CD4-positive, alpha-beta T cell treated with Interleukin-15 for 4 hours (primary cell): ENCODE results near the gene ARHGAP25.
"Not testable (repeated sequence)": the region's sequence is repeated elsewhere in the genome, so short reads cannot be mapped to it uniquely, and the experiment has no call there.

Experiments
- DNase-seq: peaks from one replicate; pipeline ENCODE4 v3.0.0-alpha.2; 2020; ENCODE audit warnings: low spot score

The ARHGAP25 gene

GRCh38 chr2:68799140-68800026, 64.8 kb downstream of the ARHGAP25 start:
- DNase-seq, result no peak

- no peak for DNase-seq
These were observed 65.4 kb downstream of the ARHGAP25 start for GRCh38 chr2:68800027-68800401.

- DNase-seq, result no peak
These were observed 65.9 kb downstream of the ARHGAP25 start for GRCh38 chr2:68800517-68800916.

- DNase-seq, result not testable (repeated sequence)
These were observed 67.5 kb downstream of the ARHGAP25 start for GRCh38 chr2:68802161-68802560.

GRCh38 chr2:68805025-68805424, 70.4 kb downstream of the ARHGAP25 start:
- DNase-seq, result no peak

GRCh38 chr2:68806511-68807109, 72.0 kb downstream of the ARHGAP25 start:
- DNase-seq, result no peak

- peak; percentile 11 for DNase-seq
These were observed 73.2 kb downstream of the ARHGAP25 start for GRCh38 chr2:68807821-68808266.

- DNase-seq, result no peak
These were observed 75.0 kb downstream of the ARHGAP25 start for GRCh38 chr2:68809324-68810240.

GRCh38 chr2:68811364-68811763, 76.8 kb downstream of the ARHGAP25 start:
- DNase-seq, result no peak

- DNase-seq, result no peak
These were observed 77.6 kb downstream of the ARHGAP25 start for GRCh38 chr2:68812251-68812650.

GRCh38 chr2:68813596-68813995, 79.0 kb downstream of the ARHGAP25 start:
- DNase-seq, result no peak

- DNase-seq, result no peak
These were observed 82.7 kb downstream of the ARHGAP25 start for GRCh38 chr2:68817306-68817705.

GRCh38 chr2:68819556-68819955, 84.9 kb downstream of the ARHGAP25 start:
- no peak for DNase-seq

- no peak for DNase-seq
These were observed 87.7 kb downstream of the ARHGAP25 start for GRCh38 chr2:68822207-68822872.

- no peak for DNase-seq
These were observed 90.2 kb downstream of the ARHGAP25 start for GRCh38 chr2:68824831-68825230.

- no peak for DNase-seq
These were observed 91.3 kb downstream of the ARHGAP25 start for GRCh38 chr2:68825866-68826265.

- DNase-seq, result no peak
These were observed 93.1 kb downstream of the ARHGAP25 start for GRCh38 chr2:68827666-68828065.

GRCh38 chr2:68828887-68829708, 94.5 kb downstream of the ARHGAP25 start:
- peak; percentile 72 for DNase-seq

GRCh38 chr2:68829749-68830148, 95.1 kb downstream of the ARHGAP25 start:
- DNase-seq, result no peak

GRCh38 chr2:68831686-68832232, 97.1 kb downstream of the ARHGAP25 start:
- DNase-seq, result no peak
